AG08395 (cell line): ENCODE measurements around the gene LSM10.

Experiments
- DNase-seq: peaks from one replicate; pipeline ENCODE4 v3.0.0; 2012; ENCODE audit warnings: mixed read lengths, low spot score

LSM10 gene

DNA sequence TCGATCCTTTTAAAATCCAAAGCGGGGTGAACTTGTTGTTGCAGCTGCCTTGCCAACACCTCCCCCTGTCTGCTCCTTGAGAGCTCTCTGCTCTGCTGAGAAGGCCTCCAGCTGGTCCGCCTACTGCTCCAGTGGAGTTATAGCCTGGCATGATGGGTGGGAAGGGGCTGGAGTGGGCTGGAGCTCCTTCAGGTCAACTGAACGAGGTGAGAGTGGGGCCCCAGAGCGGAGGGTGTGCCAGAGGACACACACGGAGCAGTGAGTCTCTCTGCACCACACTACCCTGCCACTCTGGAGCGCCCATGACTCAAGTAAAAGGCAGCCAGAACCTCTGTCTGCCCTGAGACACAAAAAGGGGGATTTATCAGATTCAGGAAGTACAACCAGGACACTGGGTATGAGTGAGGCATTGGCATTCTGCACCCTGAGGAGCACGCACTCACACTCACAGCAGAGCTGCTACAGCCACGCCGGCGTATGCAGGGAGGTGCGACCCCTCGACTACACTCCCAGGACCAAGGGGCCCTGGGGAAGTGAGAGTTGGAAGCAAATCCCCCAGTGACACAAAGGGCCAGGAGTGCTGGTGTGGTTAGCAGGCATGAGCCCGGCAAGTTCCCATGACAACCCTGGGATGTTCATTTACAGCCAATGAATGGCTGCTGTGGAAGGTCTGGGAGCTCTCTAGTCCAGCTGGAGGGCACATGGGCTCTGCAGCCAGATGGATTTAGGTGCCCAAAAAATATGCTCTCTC lies 46.3 kb downstream of the LSM10 start:
- peak; percentile 86 for DNase-seq

DNA sequence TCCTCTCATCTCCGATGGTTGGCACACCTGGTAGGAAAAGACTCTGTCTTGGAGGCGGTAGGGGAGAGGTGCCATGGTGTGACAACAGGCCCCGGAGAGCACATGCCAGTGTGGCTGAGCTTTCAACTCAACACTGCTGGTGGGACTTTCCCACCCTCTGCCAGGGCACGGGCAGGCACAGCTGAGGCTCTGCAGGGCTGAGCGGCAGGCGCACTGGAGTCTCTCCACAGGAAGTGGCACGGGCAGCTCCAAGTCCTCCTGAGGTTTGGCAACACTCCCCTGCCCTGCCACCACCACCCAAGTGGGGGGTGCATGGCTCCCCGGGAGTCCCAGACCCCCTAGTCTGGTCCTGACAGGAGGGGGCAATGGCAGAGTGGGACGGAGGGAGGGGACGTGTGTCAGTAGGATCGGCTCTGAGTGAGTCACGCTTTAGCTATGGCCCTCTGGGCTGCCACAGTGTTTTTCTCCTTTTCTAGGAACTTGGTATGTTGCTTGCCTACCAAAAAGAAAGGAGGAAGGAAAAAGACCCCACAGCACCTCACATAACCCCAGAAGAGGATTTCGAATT lies 47.0 kb downstream of the LSM10 start:
- peak; percentile 88 for DNase-seq

DNA sequence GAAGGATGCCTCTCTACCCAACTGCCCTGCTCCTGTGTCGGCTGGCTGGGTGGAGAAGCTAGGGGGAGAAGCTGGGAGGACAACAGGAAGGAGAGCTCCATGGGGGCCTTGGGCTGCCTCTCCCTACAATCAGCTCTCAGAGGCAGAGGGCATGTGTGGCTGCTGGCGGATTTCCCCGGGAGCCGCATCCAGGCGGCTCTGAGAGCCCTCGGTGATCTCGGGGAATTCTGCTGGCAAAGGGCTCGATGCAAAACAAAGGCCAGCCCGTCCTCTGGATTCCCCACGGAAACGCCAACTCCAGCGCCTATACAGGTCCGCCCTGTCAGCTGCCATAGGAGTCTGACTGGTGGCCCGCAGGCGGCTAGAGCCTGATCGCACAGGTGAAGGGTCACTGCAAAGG lies 47.9 kb downstream of the LSM10 start:
- DNase-seq: peak; percentile 40

DNA sequence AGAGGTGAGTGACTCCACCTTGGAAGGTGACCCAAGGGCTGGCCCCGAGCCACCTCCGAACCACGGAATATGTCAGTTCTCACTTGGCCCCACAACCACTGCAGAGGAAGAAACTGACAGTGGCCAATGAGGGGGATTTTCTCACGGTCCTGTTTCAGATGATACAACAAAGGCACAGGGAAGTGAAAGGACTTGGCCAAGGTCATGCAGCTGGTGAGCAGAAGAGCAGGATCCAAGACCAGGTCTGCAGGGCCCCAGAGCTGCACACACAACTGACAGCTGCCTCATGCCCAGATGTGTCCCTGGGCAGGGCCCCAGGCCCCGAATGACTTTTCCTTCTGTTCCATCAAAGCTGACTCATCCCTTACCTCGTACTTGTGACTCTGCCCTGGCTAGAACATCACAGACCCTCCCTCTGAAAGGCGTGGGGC lies 48.5 kb downstream of the LSM10 start:
- DNase-seq: peak; percentile 46

DNA sequence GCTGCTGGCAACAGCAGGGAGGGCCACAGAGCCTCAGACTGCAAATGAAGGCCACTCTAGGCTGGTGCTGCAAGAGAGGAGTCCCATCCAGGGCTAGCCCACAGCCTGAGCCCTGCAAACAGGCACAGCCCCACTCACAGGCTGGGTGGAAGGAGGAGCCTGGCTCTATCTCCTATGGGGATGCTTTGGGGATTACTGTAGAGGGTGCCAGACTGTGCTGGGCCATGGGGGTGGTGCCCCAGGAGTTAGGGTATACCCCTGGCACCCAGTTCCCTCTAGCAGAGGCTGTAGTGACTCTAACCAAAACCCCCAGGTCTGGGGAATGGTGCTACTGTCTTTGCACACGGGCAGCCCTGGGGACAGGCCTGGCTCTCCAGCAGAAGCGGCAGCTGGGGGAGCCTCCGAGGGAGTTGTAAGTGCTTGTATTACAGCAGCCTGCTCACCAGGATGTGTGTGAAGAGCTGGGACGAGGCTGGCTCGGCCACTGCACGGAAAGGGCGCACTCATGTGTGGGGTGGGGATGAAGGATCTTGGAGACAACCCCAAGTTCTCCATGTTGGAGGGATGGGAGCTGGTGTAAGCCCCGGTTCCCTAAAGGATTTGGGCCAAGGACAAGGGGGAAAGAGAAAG lies 50.9 kb downstream of the LSM10 start:
- DNase-seq: no peak

DNA sequence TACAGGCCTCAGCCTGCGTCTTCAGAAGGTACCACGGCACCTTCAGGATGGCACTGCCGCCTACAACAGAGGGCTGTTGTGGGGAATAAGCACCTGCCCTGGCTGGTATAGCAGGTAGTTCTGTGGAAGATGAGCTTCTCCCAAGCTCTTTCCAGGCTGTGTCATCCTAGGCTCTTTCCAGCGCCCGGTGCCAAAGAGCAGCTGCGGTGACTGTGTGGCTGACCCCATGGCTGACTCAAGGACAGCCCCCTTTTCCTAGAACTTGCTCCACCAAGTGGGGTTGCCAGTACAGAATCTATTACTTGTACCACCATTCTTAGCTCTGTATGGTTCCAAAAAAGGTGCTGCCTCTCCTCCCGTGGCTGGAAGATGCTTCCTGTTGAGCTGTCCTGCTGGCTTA lies 52.4 kb downstream of the LSM10 start:
- no peak for DNase-seq

DNA sequence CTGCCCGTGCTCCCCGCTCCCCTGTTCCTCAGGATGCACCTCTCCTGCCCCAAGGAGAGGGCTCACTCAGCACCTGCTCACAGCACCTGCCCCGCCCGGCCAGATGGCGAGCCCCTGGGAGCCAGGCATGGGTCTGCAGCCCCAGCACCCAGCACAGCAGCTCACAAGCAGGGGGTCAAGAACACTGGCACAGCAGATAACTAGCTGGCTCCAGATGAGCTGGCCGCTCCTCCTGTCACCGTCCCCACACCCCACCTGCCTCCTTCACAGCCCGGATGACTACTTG lies 53.4 kb downstream of the LSM10 start:
- DNase-seq: no peak

DNA sequence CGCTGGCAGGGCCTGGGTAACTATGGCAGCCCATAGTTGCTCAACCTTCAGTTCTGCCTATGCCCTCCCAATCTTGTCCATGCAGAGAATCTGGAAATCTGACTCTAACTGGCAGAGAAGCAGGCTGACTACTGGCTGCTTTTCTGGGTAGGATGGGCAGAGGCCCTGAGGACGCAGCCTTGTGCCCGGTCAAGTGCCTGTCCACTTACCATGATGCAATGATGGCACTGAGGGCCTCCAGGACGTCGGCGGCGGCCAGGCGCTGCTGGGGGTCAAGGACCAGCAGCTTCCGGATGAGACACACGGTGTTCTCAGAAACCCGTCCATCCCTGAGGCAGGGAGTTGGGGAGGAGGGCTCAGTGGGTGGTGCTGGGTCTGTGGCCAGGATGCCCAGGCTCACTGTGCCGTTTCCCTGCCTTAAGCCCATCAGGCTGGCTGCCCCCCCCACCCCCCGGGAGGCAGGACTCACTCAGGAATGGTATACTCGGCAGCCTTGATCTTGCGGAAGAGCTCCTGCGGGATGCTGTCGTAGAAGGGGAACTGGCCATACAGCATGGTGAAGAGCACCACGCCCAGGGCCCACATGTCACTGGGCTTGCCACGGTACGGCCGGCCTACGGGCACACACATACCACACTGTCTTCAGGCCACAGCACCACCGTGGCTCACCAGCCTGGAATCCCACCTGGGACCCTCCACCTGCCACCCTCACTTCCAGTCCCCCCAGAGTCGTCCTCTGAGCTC lies 53.9 kb downstream of the LSM10 start:
- DNase-seq: no peak
